G401 (cell line): ENCODE results near the gene ZNF576. TPM values are rescaled to one million over a fixed set of nuclear protein-coding genes. Genes with fewer than 3 reads are reported as not detected.
A peak's percentile ranks its signal among the peaks of the same experiment; 100 is the strongest.
"Not testable (repeated sequence)": the region's sequence is repeated elsewhere in the genome, so short reads cannot be mapped to it uniquely, and the experiment has no call there.

Experiments
- DNase-seq: peaks from one replicate; pipeline ENCODE4 v3.0.0-alpha.2; 2015; ENCODE audit warnings: low spot score
- in situ Hi-C: cut with HindIII; loops from 2 replicates; pipeline ENCODE4 v1.10.0; 2016; ENCODE audit warnings: low sequenced_read_pairs, mixed read lengths
- total RNA-seq: library from RNA; depleted of rRNA; stranded (reverse); fragments of >200 nt; shearing (Covaris generic); gene quantifications from 2 replicates; pipeline ENCODE4 v1.2.3, GENCODE V29; 2014

ZNF576 gene
- total RNA-seq, 1 experiment from 2014 or later = 6.9 TPM

- in situ Hi-C loops = no loop called here
- no peak for DNase-seq
Observed at GRCh38 chr19:43620061-43621001, 23.9 kb downstream of the ZNF576 start.

DNA sequence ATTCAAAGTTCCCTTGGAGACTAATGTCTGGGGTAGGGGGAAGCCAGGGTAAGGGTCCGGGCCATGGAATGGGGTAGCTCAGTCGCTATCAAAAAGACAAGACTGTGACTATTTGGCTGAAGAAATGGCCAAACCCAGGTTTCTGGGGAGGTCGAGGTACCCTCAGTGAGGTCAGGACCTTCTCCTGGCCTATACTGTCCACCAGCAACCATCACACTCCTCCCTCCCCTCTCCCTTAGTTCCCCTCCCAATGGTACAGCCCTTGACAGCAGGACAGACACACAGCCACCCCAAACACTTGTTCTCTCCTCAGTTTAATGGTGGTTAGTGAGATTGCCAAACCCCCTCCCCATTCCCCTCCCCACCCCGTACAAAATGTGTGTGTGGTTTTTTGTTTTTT, 25.7 kb downstream of the ZNF576 start:
- in situ Hi-C loops = no loop called here
- DNase-seq = no peak

GRCh38 chr19:43622956-43623355, 26.6 kb downstream of the ZNF576 start:
- DNase-seq = no peak
- in situ Hi-C loops = no loop called here

DNA sequence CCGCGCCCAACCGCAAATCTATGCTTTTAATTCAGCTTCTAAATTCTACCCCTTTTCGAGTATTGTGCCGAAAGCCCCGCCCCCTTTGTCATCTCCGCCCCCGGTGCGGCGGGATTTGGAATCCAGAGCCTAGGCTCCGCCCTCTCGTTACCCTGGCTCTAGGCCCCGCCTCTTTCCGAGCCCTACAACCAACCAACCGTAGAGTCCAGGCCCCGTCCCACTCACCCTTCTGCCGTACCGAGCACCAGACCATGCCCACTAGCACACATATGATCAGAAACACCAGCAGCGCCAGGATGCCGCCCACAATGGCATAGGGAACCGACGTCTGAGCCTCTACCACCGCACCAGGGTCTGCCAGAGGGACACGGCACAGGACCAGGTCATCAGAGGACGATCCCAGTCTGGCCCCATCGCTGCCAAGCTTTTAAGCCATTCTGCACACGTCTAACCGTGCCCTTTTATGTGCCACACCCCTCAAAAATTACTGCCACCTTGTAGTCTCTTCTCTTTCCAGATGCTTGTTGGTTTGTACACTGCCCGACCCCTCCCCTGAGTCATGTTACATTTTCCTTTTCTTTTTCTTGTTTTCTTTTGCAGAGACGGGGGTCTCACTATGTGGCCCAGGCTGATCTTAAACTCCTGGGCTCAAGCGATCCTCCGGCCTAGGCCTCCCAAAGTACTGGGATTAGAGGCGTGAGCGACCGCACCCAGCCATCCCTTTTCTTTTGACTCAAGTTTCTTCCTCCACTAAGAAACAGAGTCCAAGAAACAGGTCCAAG, 27.7 kb downstream of the ZNF576 start:
- no peak for DNase-seq
- in situ Hi-C loops = no loop called here

- DNase-seq = no peak
- in situ Hi-C loops = no loop called here
Observed at GRCh38 chr19:43624933-43625332, 28.5 kb downstream of the ZNF576 start.

GRCh38 chr19:43625918-43626579, 29.7 kb downstream of the ZNF576 start:
- in situ Hi-C loops = no loop called here
- DNase-seq = peak; percentile 43

DNA sequence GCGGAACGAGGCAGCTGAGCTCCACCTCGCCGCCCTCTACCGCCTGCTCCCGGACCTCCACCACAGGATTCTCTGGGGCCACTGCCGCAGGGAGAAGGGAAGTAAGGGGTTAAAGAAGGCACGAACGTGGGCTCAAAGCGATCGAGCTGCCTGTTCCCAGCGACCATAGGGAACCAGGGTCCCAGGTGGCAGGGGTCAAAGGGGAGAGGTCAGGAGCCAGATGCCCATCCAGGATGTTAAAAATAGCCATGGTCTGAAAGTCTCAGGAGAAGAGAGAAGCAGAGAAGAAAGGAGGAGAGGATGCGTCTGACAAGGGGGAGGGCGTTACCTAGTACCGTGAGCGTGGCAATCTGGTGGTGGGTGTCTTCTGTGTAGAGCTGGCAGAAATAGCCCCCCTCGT, 30.4 kb downstream of the ZNF576 start:
- no peak for DNase-seq
- in situ Hi-C loops = no loop called here

GRCh38 chr19:43628646-43629326, 32.4 kb downstream of the ZNF576 start:
- in situ Hi-C loops = no loop called here

DNA sequence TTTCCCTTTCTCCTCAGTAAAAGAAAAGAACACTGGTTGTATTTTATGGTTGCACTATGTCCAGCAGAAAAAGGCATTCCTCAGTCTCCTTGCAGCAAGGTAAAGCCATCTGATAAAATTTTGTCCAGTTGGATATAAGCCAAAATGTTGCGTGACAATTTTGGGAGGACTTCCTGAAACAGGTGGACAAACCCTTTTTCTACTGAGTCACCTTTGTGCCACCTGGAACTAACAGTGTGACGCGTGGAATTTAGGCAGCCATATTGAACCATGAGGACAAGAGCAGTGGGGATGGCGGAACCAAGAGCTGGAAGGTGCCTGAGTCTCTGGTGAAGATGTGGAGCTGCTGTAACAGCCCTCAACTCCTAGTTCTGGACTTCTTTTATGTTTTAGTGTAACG, 35.1 kb downstream of the ZNF576 start:
- no peak for DNase-seq
- in situ Hi-C loops = no loop called here

More at GRCh38 chr19:43628646-43629326, 32.4 kb downstream of the ZNF576 start:
- DNase-seq = no peak

- no peak for DNase-seq
- in situ Hi-C loops = no loop called here
Observed at GRCh38 chr19:43633520-43633919, 37.1 kb downstream of the ZNF576 start.

GRCh38 chr19:43634068-43634467, 37.7 kb downstream of the ZNF576 start:
- peak; percentile 64 for DNase-seq
- in situ Hi-C loops = no loop called here

DNA sequence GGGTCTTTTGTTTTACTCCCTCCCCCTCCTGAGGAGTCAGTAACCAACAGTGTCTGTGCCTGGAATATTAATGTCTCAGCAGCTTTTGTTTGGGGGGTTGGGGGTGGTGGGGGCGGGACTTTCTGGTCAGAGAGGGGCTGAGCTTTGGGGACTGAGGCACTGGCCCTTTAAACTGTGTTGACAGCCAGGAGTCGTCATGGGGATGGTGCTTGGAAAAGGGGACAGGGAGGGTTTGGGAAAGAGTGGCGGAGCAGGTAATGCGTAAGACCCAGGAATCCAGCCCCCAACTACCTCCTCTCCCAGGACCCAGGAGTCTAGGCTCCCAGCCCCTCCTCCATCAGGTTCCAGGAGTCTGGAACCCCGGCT, 38.1 kb downstream of the ZNF576 start:
- in situ Hi-C loops = no loop called here
- peak; percentile 91 for DNase-seq

- peak; percentile 82 for DNase-seq
- in situ Hi-C loops = no loop called here
Observed at GRCh38 chr19:43634872-43635560, 38.6 kb downstream of the ZNF576 start.

DNA sequence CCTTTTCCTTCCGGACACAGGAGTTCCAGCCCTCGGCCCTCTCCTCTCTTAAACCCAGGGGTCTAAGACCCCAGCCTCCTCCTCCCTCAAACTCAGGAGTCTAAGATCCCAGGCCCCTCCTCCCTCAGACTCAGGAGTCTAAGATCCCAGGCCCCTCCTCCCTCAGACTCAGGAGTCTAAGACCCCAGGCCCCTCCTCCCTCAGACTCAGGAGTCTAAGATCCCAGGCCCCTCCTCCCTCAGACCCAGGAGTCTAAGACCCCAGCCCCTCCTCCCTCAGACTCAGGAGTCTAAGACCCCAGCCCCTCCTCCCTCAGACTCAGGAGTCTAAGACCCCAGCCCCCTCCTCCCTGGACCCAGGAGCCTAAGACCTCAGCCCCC, 39.2 kb downstream of the ZNF576 start:
- DNase-seq, in situ Hi-C loops: not testable (repeated sequence)

DNA sequence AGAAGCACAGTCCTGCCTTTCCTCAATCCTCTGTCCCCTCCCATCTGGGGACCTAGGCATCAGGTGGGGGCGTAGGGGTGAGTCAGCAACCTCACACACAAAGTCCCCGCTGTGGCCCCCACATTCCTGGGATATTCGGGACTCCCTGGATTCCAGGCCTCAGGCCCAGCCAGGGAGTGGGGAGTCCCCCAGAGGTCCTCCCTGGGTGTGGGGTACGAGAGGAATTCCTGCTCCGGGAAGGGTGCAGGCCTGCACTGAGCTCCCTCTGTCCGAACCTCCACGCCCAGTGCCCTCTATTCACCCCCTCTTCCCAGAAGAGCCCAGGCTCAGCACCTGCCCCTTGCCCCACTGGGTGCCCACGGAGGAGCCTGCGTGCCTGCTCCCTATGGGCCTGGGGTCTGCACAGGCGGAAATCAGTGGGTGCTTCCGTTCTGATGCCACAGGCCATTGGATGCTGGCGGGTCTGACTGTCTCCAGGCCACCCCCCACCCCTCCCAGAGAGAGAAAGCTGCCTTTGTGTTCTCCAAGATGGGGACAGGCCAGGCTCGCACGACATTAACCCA, 39.8 kb downstream of the ZNF576 start:
- in situ Hi-C loops = no loop called here
- no peak for DNase-seq

DNA sequence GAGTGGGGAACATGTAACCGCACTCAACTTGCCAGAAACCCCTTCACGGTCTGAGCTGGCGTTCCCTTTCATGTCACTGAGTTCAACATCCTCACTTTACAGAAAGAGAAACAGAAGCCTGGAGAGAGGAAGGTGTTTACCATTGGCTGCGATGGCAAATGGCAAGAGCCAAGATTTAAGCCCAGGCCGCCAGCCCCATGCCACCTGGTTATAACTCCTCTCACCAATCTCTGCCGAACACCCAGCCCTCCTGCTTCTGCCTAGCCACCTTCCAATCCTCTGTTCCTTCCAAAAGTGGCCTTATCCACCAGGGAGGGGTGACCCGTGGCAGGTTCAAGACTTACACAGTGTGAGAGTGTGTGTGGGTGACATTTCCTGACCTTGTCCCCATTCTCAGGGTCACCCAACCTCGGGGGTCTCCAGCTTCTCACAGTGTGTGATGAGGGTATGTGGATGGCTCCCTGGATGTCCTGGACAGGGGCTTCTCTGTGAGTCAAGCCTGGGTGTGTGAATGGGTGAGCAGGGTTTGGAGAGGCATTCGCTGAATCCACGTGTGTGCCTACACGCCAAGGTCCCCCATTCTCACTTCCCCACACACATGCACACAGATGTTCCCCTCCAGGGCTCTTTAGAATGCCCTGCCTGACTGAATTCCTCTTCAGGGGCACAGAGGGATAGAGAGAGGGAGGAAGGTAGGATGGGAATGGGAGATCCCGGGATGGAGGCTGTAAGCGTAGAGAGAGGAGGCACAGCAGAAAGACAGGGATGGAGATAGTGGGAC, 42.0 kb downstream of the ZNF576 start:
- peak; percentile 62 for DNase-seq

GRCh38 chr19:43638995-43639518, 42.7 kb downstream of the ZNF576 start:
- DNase-seq = no peak
- in situ Hi-C loops = no loop called here

More for the DNA sequence above, 42.0 kb downstream of the ZNF576 start:
- in situ Hi-C loops = no loop called here
